DND-41 (cell line): ENCODE measurements around the gene ZNF311.

Source experiments
- CTCF ChIP-seq: IDR thresholded peaks from 2 replicates; pipeline ENCODE4 v1.5.1; 2012; ENCODE audit warnings: borderline replicate concordance, low read length, moderate library complexity, mild to moderate bottlenecking; ENCODE audit not compliant: poor library complexity, severe bottlenecking; ENCODE audit errors: extremely low read depth
- EZH2 ChIP-seq: IDR thresholded peaks from 3 replicates; pipeline ENCODE4 v1.6.1; 2012; ENCODE audit warnings: borderline replicate concordance, low read depth, mild to moderate bottlenecking, moderate library complexity, low read length, inconsistent platforms; ENCODE audit not compliant: severe bottlenecking

- no peak for TF ChIP-seq EZH2
- TF ChIP-seq CTCF: no peak
Observed at GRCh38 chr6:29045075-29045474, 40.0 kb upstream of the ZNF311 start, which contains the start of gene OR2W1.
